GM23338 (cell line): ENCODE results near the gene KPNA5.

Experiments
- CREB1 ChIP-seq: fragments of 250-450 bp; sonication (Bioruptor Pico); IDR thresholded peaks from 2 replicates; pipeline ENCODE4 v1.5.0; 2020; ENCODE audit warnings: low read depth, mild to moderate bottlenecking, moderate library complexity
- CTCF ChIP-seq, 2 experiments: fragments of 200-600 bp in 1 of 2; sonication (generic) in 1 of 2; conservative IDR thresholded peaks; 2 replicates each; pipeline versions ENCODE4 v1.5.1 to v1.6.1; 2016 to 2017; ENCODE audit warnings: antibody characterized with exemption in 2 of 2, low read depth in 2 of 2, mild to moderate bottlenecking in 2 of 2, moderate library complexity in 1 of 2
- EZH2 ChIP-seq: fragments of 200-600 bp; sonication (generic); IDR thresholded peaks from one replicate; pipeline ENCODE4 v1.8.0; 2017; ENCODE audit warnings: antibody characterized with exemption, mild to moderate bottlenecking, low read depth; ENCODE audit not compliant: unreplicated experiment
- EZH2phosphoT487 ChIP-seq: fragments of 200-600 bp; sonication (generic); IDR thresholded peaks from one replicate; pipeline ENCODE4 v1.8.1; 2018; ENCODE audit warnings: antibody characterized with exemption; ENCODE audit not compliant: unreplicated experiment
- JUNB ChIP-seq: IDR thresholded peaks from one replicate; pipeline ENCODE4 v1.6.1; 2016; ENCODE audit warnings: antibody characterized with exemption; ENCODE audit not compliant: unreplicated experiment
- NANOG ChIP-seq: IDR thresholded peaks from 2 replicates; pipeline ENCODE4 v1.6.1; 2016; ENCODE audit warnings: antibody characterized with exemption, borderline replicate concordance
- POLR2AphosphoS5 ChIP-seq: IDR thresholded peaks from 2 replicates; pipeline ENCODE4 v1.6.1; 2016; ENCODE audit warnings: antibody characterized with exemption, low read depth
- REST ChIP-seq: IDR thresholded peaks from one replicate; pipeline ENCODE4 v1.6.1; 2018; ENCODE audit warnings: antibody characterized with exemption; ENCODE audit not compliant: unreplicated experiment
- ZNF114 ChIP-seq: fragments of 250-450 bp; sonication (Bioruptor Pico); IDR thresholded peaks from 2 replicates; pipeline ENCODE4 v1.5.0; 2020; ENCODE audit warnings: mild to moderate bottlenecking, moderate library complexity
- ZNF462 ChIP-seq: fragments of 250-450 bp; sonication (Bioruptor Pico); IDR thresholded peaks from 2 replicates; pipeline ENCODE4 v1.5.0; 2020; ENCODE audit warnings: mild to moderate bottlenecking, moderate library complexity

- TF ChIP-seq CTCF (conservative IDR thresholded peaks at IDR 0.05; ENCODE audit: low read depth in 2 of 2), result no peak
- TF ChIP-seq REST, result no peak
- no peak for TF ChIP-seq EZH2phosphoT487
- TF ChIP-seq CREB1 (CRISPR knock-in tag), result no peak
- TF ChIP-seq EZH2, result no peak
- TF ChIP-seq POLR2AphosphoS5, result no peak
- TF ChIP-seq ZNF114 (CRISPR knock-in tag), result no peak
- no peak for TF ChIP-seq JUNB
- no peak for TF ChIP-seq NANOG
- TF ChIP-seq ZNF462 (CRISPR knock-in tag), result no peak
Measured at GRCh38 chr6:116663308-116663707, 17.7 kb upstream of the KPNA5 start.
